RWPE2 (cell line): ENCODE data around the gene KHDC1L.

Experiments
- ATAC-seq: fragments of 200-7000 bp; cut with Tn5 transposase; 3 replicates; pipeline ENCODE4 v1.9.1; 2021; ENCODE audit warnings: low read depth
- DNase-seq: peaks from one replicate; pipeline ENCODE4 v3.0.0-alpha.2; 2020; ENCODE audit warnings: low spot score
- H3K27ac ChIP-seq: fragments of 450-650 bp; 2 replicates; pipeline ENCODE4 v1.5.1; 2017; ENCODE audit warnings: mild to moderate bottlenecking; ENCODE audit not compliant: poor library complexity, severe bottlenecking
- H3K27me3 ChIP-seq: fragments of 250-450 bp; sonication (Bioruptor Pico); 2 replicates; pipeline ENCODE4 v1.5.1; 2021; ENCODE audit warnings: mild to moderate bottlenecking, moderate library complexity; ENCODE audit not compliant: insufficient read depth, poor library complexity, severe bottlenecking
- H3K36me3 ChIP-seq: fragments of 250-450 bp; sonication (Bioruptor Pico); 2 replicates; pipeline ENCODE4 v1.5.1; 2020; ENCODE audit warnings: low read depth, mild to moderate bottlenecking, moderate library complexity
- H3K4me1 ChIP-seq: fragments of 250-450 bp; sonication (Bioruptor Pico); 2 replicates; pipeline ENCODE4 v1.5.1; 2021; ENCODE audit warnings: mild to moderate bottlenecking, moderate library complexity; ENCODE audit not compliant: insufficient read depth, poor library complexity, severe bottlenecking
- H3K4me3 ChIP-seq: fragments of 250-450 bp; sonication (Bioruptor Pico); 2 replicates; pipeline ENCODE4 v1.5.1; 2021; ENCODE audit warnings: mild to moderate bottlenecking, moderate library complexity; ENCODE audit not compliant: severe bottlenecking
- H3K9me3 ChIP-seq: fragments of 250-450 bp; sonication (Bioruptor Pico); 2 replicates; pipeline ENCODE4 v1.5.1; 2021; ENCODE audit warnings: mild to moderate bottlenecking, moderate library complexity; ENCODE audit not compliant: severe bottlenecking
- TF ChIP-seq, protein P1 (sequence below): fragments of 450-650 bp; IDR thresholded peaks from one replicate; pipeline ENCODE4 v1.5.1; 2017; ENCODE audit warnings: mild to moderate bottlenecking, moderate library complexity; ENCODE audit not compliant: poor library complexity, severe bottlenecking

KHDC1L gene

DNA sequence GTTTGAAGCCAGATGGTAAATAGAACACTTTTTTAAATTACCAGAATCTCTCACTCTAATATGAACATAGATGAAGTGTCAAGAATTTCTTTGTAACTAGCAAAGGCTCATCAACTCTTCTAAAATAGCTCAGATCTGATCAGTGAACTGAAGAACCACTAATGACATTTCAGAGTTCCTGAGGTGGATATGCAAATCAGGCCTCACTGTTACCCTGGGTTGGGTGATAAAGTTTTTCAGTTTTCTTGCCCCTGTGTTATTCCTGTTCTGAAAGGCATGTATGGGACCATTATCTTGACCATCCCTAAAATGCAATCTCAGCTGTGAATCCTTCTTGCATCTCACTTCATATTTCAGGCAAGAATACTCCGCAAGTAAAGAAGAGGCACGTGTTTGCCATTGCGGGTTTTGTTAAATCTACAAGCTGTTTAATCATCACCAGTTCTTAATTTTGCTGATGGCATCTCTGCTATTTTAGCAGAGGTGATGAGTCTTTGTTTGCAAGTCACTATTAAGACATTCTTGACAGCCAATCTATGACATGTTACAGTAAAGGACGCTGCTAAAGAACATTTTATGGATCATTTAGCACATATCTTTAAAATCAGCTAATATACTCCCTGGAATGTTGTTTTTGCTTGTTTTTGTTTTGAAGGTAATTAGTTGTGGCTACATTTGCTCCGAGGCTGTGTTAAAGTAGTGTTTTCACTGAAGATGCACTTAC, 47.9 kb downstream of the KHDC1L start:
- ATAC-seq (no peak), DNase-seq (no peak)
- Histone ChIP-seq H3K36me3 (no peaks in the 10 kb centered on the region), H3K27ac (no peak overlapping the region), H3K4me1 (no peaks in the 10 kb centered on the region), H3K9me3 (no peaks in the 10 kb centered on the region), H3K27me3 (no peaks in the 10 kb centered on the region), H3K4me3 (no peak overlapping the region)
- TF ChIP-seq, protein P1, sequence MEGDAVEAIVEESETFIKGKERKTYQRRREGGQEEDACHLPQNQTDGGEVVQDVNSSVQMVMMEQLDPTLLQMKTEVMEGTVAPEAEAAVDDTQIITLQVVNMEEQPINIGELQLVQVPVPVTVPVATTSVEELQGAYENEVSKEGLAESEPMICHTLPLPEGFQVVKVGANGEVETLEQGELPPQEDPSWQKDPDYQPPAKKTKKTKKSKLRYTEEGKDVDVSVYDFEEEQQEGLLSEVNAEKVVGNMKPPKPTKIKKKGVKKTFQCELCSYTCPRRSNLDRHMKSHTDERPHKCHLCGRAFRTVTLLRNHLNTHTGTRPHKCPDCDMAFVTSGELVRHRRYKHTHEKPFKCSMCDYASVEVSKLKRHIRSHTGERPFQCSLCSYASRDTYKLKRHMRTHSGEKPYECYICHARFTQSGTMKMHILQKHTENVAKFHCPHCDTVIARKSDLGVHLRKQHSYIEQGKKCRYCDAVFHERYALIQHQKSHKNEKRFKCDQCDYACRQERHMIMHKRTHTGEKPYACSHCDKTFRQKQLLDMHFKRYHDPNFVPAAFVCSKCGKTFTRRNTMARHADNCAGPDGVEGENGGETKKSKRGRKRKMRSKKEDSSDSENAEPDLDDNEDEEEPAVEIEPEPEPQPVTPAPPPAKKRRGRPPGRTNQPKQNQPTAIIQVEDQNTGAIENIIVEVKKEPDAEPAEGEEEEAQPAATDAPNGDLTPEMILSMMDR, result no peak

DNA sequence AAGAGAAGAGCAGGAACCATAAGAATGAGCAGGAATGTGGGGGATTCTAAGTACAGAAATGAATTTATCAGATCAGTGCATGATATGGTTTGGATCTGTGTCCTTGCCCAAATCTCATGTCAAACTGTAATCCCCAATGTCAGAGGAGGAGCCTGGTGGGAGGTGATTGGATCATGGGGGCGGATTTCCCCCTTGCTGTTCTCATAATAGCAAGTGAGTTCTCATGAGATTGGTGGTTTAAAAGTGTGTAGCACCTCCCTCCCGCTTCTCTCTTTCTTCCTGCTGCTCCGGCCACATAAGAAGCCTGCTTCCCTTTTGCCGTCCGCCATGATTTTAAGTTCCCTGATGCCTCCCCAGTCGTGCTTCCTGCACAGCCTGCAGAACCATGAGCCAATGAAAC, 49.2 kb downstream of the KHDC1L start:
- Histone ChIP-seq H3K4me1 (no peaks in the 10 kb centered on the region), H3K9me3 (no peaks in the 10 kb centered on the region), H3K36me3 (no peaks in the 10 kb centered on the region), H3K4me3 (no peak overlapping the region), H3K27me3 (no peaks in the 10 kb centered on the region), H3K27ac (no peak overlapping the region)
- ATAC-seq (no peak), DNase-seq (no peak)
- TF ChIP-seq, protein P1, result no peak

DNA sequence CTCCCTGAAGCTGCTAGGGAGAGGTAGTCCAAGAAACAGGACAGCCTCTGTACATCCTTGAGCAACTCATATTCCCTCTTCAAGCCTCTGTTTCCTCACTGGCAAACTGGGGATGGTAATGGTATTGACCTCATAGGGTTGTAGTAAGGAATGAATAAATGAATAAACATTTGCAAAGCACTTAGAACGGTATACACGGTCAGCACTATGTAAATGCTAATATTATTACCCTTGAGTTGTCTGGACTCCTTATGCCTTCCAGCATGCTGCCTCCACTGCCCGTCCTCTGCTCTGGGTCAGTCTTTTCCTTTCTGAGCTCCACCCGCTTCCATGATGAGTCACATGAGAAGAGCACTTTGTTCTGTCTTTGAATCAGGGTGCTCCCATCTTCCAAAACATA, 50.6 kb downstream of the KHDC1L start:
- DNase-seq (no peak), ATAC-seq (no peak)
- H3K27ac ChIP-seq, result no peak overlapping the region
- H3K4me1 ChIP-seq, result peaks cover 6% of the 10 kb centered on the region
- H3K9me3 ChIP-seq, result no peaks in the 10 kb centered on the region
- TF ChIP-seq, protein P1, result no peak
- no peak overlapping the region for H3K4me3 ChIP-seq
- H3K36me3 ChIP-seq, result no peaks in the 10 kb centered on the region
- H3K27me3 ChIP-seq, result no peaks in the 10 kb centered on the region
